HEK293 (cell line): Measurements from ENCODE around the gene EXOSC2.

Experiments
- CTCF ChIA-PET: fragments of 350-600 bp; formaldehyde crosslinking; extraction: SDS; loops from one replicate; lab custom pipeline; 2021; ENCODE audit warnings: antibody characterized with exemption; lab: Yijun Ruan, JAX
- POLR2A ChIA-PET: fragments of 300-600 bp; formaldehyde crosslinking; extraction: SDS; loops from one replicate; lab custom pipeline; 2020; ENCODE audit warnings: antibody characterized with exemption, inconsistent platforms; lab: Yijun Ruan, JAX
- H3K27ac ChIP-seq: fragments of 200-500 bp; sonication (Bioruptor generic); 2 replicates; pipeline ENCODE4 v1.5.1; 2014; ENCODE audit warnings: low read depth, low read length, control low read depth, inconsistent platforms; ENCODE audit errors: extremely low read depth
- H3K36me3 ChIP-seq, 2 experiments: fragments of 200-500 bp in 1 of 2; sonication (Bioruptor generic) in 1 of 2; 1 replicate in 1 of 2; 2 replicates in 1 of 2; pipeline ENCODE4 v1.5.1; 2014 to 2017; ENCODE audit warnings: inconsistent platforms in 2 of 2, low read length in 2 of 2; ENCODE audit not compliant: control insufficient read depth in 2 of 2, insufficient read depth in 1 of 2
- H3K4me1 ChIP-seq: fragments of 200-500 bp; sonication (Bioruptor generic); 2 replicates; pipeline ENCODE4 v1.5.1; 2014; ENCODE audit warnings: mild to moderate bottlenecking, low read length, inconsistent platforms; ENCODE audit not compliant: control insufficient read depth, insufficient read depth
- H3K4me3 ChIP-seq: 2 replicates; pipeline ENCODE4 v1.5.1; 2011; ENCODE audit warnings: low read depth, mild to moderate bottlenecking, control low read depth, low read length, moderate library complexity
- H3K9me3 ChIP-seq: fragments of 200-500 bp; sonication (Bioruptor generic); 2 replicates; pipeline ENCODE4 v1.5.1; 2014; ENCODE audit warnings: low read depth, low read length, inconsistent platforms; ENCODE audit not compliant: control insufficient read depth, insufficient read depth
- GLIS1 ChIP-seq: fragments of 450-650 bp; formaldehyde crosslinking; IDR thresholded peaks from 2 replicates; pipeline ENCODE4 v1.5.1; 2016; ENCODE audit warnings: missing biosample characterization, missing genetic modification characterization
- GLIS2 ChIP-seq: fragments of 450-650 bp; formaldehyde crosslinking; IDR thresholded peaks from 2 replicates; pipeline ENCODE4 v1.5.1; 2016; ENCODE audit warnings: missing biosample characterization, missing genetic modification characterization
- IKZF3 ChIP-seq: fragments of 450-650 bp; IDR thresholded peaks from 2 replicates; pipeline ENCODE4 v1.5.0; 2018; ENCODE audit warnings: missing biosample characterization, mild to moderate bottlenecking, missing genetic modification characterization, moderate library complexity
- KLF9 ChIP-seq: fragments of 450-650 bp; formaldehyde crosslinking; IDR thresholded peaks from 2 replicates; pipeline ENCODE4 v1.5.1; 2016; ENCODE audit warnings: missing biosample characterization, missing genetic modification characterization, low read depth
- OSR2 ChIP-seq: fragments of 450-650 bp; formaldehyde crosslinking; IDR thresholded peaks from 2 replicates; pipeline ENCODE4 v1.5.1; 2016; ENCODE audit warnings: missing biosample characterization, missing genetic modification characterization
- SCRT1 ChIP-seq: fragments of 450-650 bp; formaldehyde crosslinking; IDR thresholded peaks from 2 replicates; pipeline ENCODE4 v1.5.1; 2016; ENCODE audit warnings: missing biosample characterization, missing genetic modification characterization, borderline replicate concordance
- ZBTB48 ChIP-seq: fragments of 450-650 bp; formaldehyde crosslinking; IDR thresholded peaks from 2 replicates; pipeline ENCODE4 v1.5.1; 2016; ENCODE audit warnings: missing biosample characterization, missing genetic modification characterization
- ZBTB7A ChIP-seq: fragments of 450-650 bp; formaldehyde crosslinking; IDR thresholded peaks from 2 replicates; pipeline ENCODE4 v1.5.1; 2016; ENCODE audit warnings: low read depth, missing biosample characterization, missing genetic modification characterization
- ZFP37 ChIP-seq: fragments of 450-650 bp; formaldehyde crosslinking; IDR thresholded peaks from 2 replicates; pipeline ENCODE4 v1.5.1; 2016; ENCODE audit warnings: missing biosample characterization, missing genetic modification characterization
- ZFP41 ChIP-seq: fragments of 450-650 bp; formaldehyde crosslinking; IDR thresholded peaks from 2 replicates; pipeline ENCODE4 v1.5.1; 2016; ENCODE audit warnings: missing biosample characterization, missing genetic modification characterization, borderline replicate concordance
- ZNF157 ChIP-seq: fragments of 450-650 bp; formaldehyde crosslinking; IDR thresholded peaks from 2 replicates; pipeline ENCODE4 v1.5.1; 2016; ENCODE audit warnings: missing biosample characterization, missing genetic modification characterization
- ZNF335 ChIP-seq: fragments of 450-650 bp; formaldehyde crosslinking; conservative IDR thresholded peaks from 2 replicates; pipeline ENCODE4 v1.5.1; 2016; ENCODE audit warnings: missing biosample characterization, missing genetic modification characterization
- ZNF366 ChIP-seq: fragments of 450-650 bp; formaldehyde crosslinking; conservative IDR thresholded peaks from 2 replicates; pipeline ENCODE4 v1.5.1; 2016; ENCODE audit warnings: missing biosample characterization, missing genetic modification characterization
- ZNF629 ChIP-seq: fragments of 450-650 bp; formaldehyde crosslinking; IDR thresholded peaks from 2 replicates; pipeline ENCODE4 v1.5.1; 2017; ENCODE audit warnings: missing biosample characterization, missing genetic modification characterization
- ZNF654 ChIP-seq: fragments of 450-650 bp; formaldehyde crosslinking; IDR thresholded peaks from 2 replicates; pipeline ENCODE4 v1.5.1; 2016; ENCODE audit warnings: low read depth, missing biosample characterization, missing genetic modification characterization
- ZNF707 ChIP-seq: fragments of 450-650 bp; formaldehyde crosslinking; IDR thresholded peaks from 2 replicates; pipeline ENCODE4 v1.5.1; 2016; ENCODE audit warnings: missing biosample characterization, missing genetic modification characterization
- ZNF785 ChIP-seq: fragments of 450-650 bp; formaldehyde crosslinking; IDR thresholded peaks from 2 replicates; pipeline ENCODE4 v1.5.1; 2016; ENCODE audit warnings: missing biosample characterization, missing genetic modification characterization
- ZNF792 ChIP-seq: fragments of 450-650 bp; formaldehyde crosslinking; IDR thresholded peaks from 2 replicates; pipeline ENCODE4 v1.5.1; 2016; ENCODE audit warnings: missing biosample characterization, missing genetic modification characterization
- TF ChIP-seq, protein P1 (sequence below): fragments of 450-650 bp; formaldehyde crosslinking; conservative IDR thresholded peaks from 2 replicates; pipeline ENCODE4 v1.5.1; 2016; ENCODE audit warnings: low read depth, missing biosample characterization, missing genetic modification characterization
- TF ChIP-seq, protein P2 (sequence below): fragments of 450-650 bp; formaldehyde crosslinking; IDR thresholded peaks from 2 replicates; pipeline ENCODE4 v1.5.1; 2016; ENCODE audit warnings: missing biosample characterization, missing genetic modification characterization
- TF ChIP-seq, protein P3 (sequence below): fragments of 450-650 bp; formaldehyde crosslinking; IDR thresholded peaks from 2 replicates; pipeline ENCODE4 v1.5.1; 2016; ENCODE audit warnings: missing biosample characterization, missing genetic modification characterization
- TF ChIP-seq, protein P4 (sequence below): fragments of 450-650 bp; formaldehyde crosslinking; IDR thresholded peaks from 2 replicates; pipeline ENCODE4 v1.5.1; 2016; ENCODE audit warnings: missing biosample characterization, missing genetic modification characterization

Gene EXOSC2

DNA sequence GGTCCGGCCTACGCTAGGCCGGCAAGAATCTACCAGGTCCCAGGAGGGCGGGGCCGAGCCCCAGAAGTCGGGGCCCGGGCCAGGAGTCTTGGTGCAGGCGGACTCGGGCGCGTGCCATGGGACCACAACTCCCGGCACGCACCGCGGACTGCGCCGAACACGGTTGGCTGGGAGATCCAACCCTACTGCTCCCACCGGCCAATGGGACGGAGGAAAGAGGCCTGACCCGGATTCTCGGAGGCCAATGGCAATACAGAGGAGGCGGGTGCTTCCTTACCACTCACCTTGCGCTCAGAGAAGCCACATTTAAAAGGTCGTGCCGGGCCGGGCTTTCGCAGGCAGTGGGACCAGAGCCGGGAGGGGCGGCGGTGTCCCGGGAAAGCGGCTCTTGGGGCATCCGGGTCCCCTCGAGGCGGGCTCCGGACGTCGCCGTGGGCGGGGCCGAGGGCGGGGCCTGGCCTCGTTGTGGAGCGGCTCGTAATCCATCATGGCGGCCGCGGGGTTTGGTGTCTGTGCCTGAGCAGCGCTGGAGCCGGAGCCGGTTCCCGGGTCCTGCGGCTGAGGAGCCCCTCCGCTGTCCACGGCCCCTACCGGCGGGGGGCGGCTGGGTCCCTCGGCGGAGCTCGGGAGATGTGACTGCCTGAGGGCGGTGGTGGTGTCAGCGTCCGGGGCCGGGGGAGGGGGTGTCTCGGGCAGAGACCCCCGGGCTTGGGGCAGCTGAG lies 19.1 kb downstream of the EXOSC2 start (continued):
- TF ChIP-seq, protein P1, sequence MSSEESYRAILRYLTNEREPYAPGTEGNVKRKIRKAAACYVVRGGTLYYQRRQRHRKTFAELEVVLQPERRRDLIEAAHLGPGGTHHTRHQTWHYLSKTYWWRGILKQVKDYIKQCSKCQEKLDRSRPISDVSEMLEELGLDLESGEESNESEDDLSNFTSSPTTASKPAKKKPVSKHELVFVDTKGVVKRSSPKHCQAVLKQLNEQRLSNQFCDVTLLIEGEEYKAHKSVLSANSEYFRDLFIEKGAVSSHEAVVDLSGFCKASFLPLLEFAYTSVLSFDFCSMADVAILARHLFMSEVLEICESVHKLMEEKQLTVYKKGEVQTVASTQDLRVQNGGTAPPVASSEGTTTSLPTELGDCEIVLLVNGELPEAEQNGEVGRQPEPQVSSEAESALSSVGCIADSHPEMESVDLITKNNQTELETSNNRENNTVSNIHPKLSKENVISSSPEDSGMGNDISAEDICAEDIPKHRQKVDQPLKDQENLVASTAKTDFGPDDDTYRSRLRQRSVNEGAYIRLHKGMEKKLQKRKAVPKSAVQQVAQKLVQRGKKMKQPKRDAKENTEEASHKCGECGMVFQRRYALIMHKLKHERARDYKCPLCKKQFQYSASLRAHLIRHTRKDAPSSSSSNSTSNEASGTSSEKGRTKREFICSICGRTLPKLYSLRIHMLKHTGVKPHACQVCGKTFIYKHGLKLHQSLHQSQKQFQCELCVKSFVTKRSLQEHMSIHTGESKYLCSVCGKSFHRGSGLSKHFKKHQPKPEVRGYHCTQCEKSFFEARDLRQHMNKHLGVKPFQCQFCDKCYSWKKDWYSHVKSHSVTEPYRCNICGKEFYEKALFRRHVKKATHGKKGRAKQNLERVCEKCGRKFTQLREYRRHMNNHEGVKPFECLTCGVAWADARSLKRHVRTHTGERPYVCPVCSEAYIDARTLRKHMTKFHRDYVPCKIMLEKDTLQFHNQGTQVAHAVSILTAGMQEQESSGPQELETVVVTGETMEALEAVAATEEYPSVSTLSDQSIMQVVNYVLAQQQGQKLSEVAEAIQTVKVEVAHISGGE, result peak; percentile 87
- TF ChIP-seq ZNF785 (no peak), KLF9 (tag by site-specific recombination) (peak; percentile 92)

DNA sequence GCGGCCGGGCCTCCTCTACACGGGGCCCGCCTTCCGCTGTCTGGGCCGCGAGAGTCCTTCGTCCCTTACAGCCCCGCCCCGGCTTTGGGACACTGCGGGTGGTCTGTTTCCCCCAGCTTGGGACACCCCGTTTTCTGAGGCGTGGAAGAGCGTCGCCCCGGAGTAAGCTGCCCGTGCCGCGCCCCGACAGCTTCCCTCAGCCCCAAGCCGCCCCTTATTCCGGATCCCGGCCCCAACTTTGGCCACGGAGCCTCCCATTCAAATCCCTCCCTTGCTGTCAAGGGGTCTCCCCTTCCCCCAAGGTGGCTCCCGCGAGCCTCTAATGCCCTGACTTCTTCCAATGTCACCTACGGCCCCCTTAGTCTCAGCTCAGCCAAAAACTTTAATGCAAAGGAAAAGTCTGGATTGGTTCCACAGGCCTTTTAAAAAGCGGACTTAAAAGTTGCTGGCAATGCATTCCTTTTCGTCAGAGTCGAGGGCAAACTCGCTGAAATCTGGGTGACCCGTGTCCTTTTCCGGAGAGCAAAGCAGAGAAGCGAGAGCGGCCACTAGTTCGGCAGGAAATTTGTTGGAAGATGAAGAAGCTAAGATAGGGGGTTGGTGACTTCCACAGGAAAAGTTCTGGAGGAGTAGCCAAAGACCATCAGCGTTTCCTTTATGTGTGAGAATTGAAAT lies 19.8 kb downstream of the EXOSC2 start:
- POLR2A ChIA-PET, result interaction anchor here (0.5 to 1.2 kb wide), 6 partner anchors 8 to 585 kb away, joined by 3 to 4 read pairs (median 4); partner anchors contain the start of gene EXOSC2
- CTCF ChIA-PET, result interaction anchor here (0.6 to 4.9 kb wide), 13 partner anchors 10 to 1947 kb away, joined by 3 to 46 read pairs (median 4); no protein-coding TSS in a partner anchor
- H3K9me3 ChIP-seq, result no peaks in the 10 kb centered on the region
- H3K36me3 ChIP-seq, result no peaks in the 10 kb centered on the region; a peak in 1 of 3 replicates
- H3K4me1 ChIP-seq, result no peaks in the 10 kb centered on the region
- H3K27ac ChIP-seq, result peak overlapping the region; percentile 88
- peak overlapping the region; percentile 96 for H3K4me3 ChIP-seq
- TF ChIP-seq ZNF654 (tag by site-specific recombination), result no peak
- TF ChIP-seq ZNF335 (tag by site-specific recombination), result peak; percentile 34
- 0 out of 2 replicates have a peak, but pooled peaks have one; percentile 0 for TF ChIP-seq ZNF366 (tag by site-specific recombination)
- TF ChIP-seq IKZF3 (tag by site-specific recombination), result peak; percentile 7; the same call in 1 of the 2 replicates
- 0 out of 2 replicates have a peak, but pooled peaks have one; percentile 19 for TF ChIP-seq ZBTB7A (tag by site-specific recombination)
- no peak for TF ChIP-seq ZNF792 (tag by site-specific recombination)
- TF ChIP-seq GLIS2, result peak; percentile 79
- TF ChIP-seq ZFP37 (tag by site-specific recombination), result 0 out of 2 replicates have a peak, but pooled peaks have one; percentile 7
- TF ChIP-seq KLF9 (tag by site-specific recombination), result no peak
- no peak for TF ChIP-seq SCRT1
- 0 out of 2 replicates have a peak, but pooled peaks have one; percentile 10 for TF ChIP-seq ZNF157 (tag by site-specific recombination)
- no peak for TF ChIP-seq ZNF707 (tag by site-specific recombination)
- TF ChIP-seq OSR2 (tag by site-specific recombination), result no peak
- TF ChIP-seq ZNF629 (tag by site-specific recombination), result 0 out of 2 replicates have a peak, but pooled peaks have one; percentile 28
- no peak for TF ChIP-seq ZFP41 (tag by site-specific recombination)
- peak; percentile 24 for TF ChIP-seq GLIS1 (tag by site-specific recombination)
- TF ChIP-seq, protein P2, sequence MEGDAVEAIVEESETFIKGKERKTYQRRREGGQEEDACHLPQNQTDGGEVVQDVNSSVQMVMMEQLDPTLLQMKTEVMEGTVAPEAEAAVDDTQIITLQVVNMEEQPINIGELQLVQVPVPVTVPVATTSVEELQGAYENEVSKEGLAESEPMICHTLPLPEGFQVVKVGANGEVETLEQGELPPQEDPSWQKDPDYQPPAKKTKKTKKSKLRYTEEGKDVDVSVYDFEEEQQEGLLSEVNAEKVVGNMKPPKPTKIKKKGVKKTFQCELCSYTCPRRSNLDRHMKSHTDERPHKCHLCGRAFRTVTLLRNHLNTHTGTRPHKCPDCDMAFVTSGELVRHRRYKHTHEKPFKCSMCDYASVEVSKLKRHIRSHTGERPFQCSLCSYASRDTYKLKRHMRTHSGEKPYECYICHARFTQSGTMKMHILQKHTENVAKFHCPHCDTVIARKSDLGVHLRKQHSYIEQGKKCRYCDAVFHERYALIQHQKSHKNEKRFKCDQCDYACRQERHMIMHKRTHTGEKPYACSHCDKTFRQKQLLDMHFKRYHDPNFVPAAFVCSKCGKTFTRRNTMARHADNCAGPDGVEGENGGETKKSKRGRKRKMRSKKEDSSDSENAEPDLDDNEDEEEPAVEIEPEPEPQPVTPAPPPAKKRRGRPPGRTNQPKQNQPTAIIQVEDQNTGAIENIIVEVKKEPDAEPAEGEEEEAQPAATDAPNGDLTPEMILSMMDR (tag by site-specific recombination), result peak; percentile 28; the same call in 1 of the 2 replicates
- TF ChIP-seq, protein P3, sequence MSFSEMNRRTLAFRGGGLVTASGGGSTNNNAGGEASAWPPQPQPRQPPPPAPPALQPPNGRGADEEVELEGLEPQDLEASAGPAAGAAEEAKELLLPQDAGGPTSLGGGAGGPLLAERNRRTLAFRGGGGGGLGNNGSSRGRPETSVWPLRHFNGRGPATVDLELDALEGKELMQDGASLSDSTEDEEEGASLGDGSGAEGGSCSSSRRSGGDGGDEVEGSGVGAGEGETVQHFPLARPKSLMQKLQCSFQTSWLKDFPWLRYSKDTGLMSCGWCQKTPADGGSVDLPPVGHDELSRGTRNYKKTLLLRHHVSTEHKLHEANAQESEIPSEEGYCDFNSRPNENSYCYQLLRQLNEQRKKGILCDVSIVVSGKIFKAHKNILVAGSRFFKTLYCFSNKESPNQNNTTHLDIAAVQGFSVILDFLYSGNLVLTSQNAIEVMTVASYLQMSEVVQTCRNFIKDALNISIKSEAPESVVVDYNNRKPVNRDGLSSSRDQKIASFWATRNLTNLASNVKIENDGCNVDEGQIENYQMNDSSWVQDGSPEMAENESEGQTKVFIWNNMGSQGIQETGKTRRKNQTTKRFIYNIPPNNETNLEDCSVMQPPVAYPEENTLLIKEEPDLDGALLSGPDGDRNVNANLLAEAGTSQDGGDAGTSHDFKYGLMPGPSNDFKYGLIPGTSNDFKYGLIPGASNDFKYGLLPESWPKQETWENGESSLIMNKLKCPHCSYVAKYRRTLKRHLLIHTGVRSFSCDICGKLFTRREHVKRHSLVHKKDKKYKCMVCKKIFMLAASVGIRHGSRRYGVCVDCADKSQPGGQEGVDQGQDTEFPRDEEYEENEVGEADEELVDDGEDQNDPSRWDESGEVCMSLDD (tag by site-specific recombination), result peak; percentile 38; the same call in 1 of the 2 replicates
- TF ChIP-seq ZBTB48, result 0 out of 2 replicates have a peak, but pooled peaks have one; percentile 51
- TF ChIP-seq, protein P4, sequence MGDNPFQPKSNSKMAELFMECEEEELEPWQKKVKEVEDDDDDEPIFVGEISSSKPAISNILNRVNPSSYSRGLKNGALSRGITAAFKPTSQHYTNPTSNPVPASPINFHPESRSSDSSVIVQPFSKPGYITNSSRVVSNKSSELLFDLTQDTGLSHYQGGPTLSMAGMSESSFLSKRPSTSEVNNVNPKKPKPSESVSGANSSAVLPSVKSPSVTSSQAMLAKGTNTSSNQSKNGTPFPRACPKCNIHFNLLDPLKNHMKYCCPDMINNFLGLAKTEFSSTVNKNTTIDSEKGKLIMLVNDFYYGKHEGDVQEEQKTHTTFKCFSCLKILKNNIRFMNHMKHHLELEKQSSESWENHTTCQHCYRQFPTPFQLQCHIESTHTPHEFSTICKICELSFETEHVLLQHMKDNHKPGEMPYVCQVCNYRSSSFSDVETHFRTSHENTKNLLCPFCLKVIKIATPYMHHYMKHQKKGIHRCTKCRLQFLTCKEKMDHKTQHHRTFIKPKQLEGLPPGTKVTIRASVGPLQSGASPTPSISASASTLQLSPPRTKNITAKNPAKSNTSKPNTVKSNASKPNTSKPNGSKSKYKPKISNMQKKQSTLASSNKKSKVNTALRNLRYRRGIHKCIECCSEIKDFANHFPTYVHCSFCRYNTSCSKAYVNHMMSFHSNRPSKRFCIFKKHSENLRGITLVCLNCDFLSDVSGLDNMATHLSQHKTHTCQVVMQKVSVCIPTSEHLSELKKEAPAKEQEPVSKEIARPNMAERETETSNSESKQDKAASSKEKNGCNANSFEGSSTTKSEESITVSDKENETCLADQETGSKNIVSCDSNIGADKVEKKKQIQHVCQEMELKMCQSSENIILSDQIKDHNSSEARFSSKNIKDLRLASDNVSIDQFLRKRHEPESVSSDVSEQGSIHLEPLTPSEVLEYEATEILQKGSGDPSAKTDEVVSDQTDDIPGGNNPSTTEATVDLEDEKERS (tag by site-specific recombination), result no peak
